NK-92 treated with Interleukin-12 subunit alpha and Interleukin-12 subunit beta, amount 100 ng/mL, for 24 hours (cell line): ENCODE data around the gene NAP1L5.

ENCODE experiments used
- DNase-seq: peaks from one replicate; lab custom pipeline; 2025; lab: John Stamatoyannopoulos, UW

The NAP1L5 gene

GRCh38 chr4:88722276-88722780 lies 24.7 kb upstream of the NAP1L5 start:
- no peak for DNase-seq

GRCh38 chr4:88720451-88721428 lies 23.1 kb upstream of the NAP1L5 start:
- DNase-seq, result no peak

GRCh38 chr4:88719381-88719780 lies 21.8 kb upstream of the NAP1L5 start:
- DNase-seq, result no peak

- DNase-seq, result no peak
Measured at GRCh38 chr4:88718098-88718497, 20.5 kb upstream of the NAP1L5 start.

GRCh38 chr4:88713782-88714181 lies 16.2 kb upstream of the NAP1L5 start:
- no peak for DNase-seq

GRCh38 chr4:88709989-88710388 lies 12.4 kb upstream of the NAP1L5 start:
- DNase-seq, result no peak

- DNase-seq, result no peak
Measured at GRCh38 chr4:88706574-88706973, 8.9 kb upstream of the NAP1L5 start.

GRCh38 chr4:88705805-88706492 lies 8.3 kb upstream of the NAP1L5 start:
- DNase-seq, result no peak

GRCh38 chr4:88705223-88705622 lies 7.6 kb upstream of the NAP1L5 start:
- no peak for DNase-seq

- DNase-seq, result no peak
Measured at GRCh38 chr4:88702782-88703181, 5.2 kb upstream of the NAP1L5 start.

- DNase-seq, result no peak
Measured at GRCh38 chr4:88698519-88698918, 890 bp upstream of the NAP1L5 start.

GRCh38 chr4:88697141-88697540 lies 488 bp downstream of the NAP1L5 start:
- no peak for DNase-seq

- no peak for DNase-seq
Measured at GRCh38 chr4:88696630-88697029, 999 bp downstream of the NAP1L5 start.

- no peak for DNase-seq
Measured at GRCh38 chr4:88693792-88694191, 3.8 kb downstream of the NAP1L5 start.

- no peak for DNase-seq
Measured at GRCh38 chr4:88690355-88690754, 7.3 kb downstream of the NAP1L5 start.

GRCh38 chr4:88681209-88681608 lies 16.4 kb downstream of the NAP1L5 start:
- DNase-seq, result no peak

GRCh38 chr4:88675543-88675942 lies 22.1 kb downstream of the NAP1L5 start:
- no peak for DNase-seq

GRCh38 chr4:88674979-88675378 lies 22.6 kb downstream of the NAP1L5 start:
- DNase-seq, result no peak

GRCh38 chr4:88674565-88674964 lies 23.1 kb downstream of the NAP1L5 start:
- no peak for DNase-seq

GRCh38 chr4:88673886-88674285 lies 23.7 kb downstream of the NAP1L5 start:
- no peak for DNase-seq

GRCh38 chr4:88672987-88673386 lies 24.6 kb downstream of the NAP1L5 start:
- DNase-seq, result no peak

GRCh38 chr4:88661739-88662138 lies 35.9 kb downstream of the NAP1L5 start:
- DNase-seq, result no peak
